Measurements from ENCODE around the gene SEMA5A.
A peak's percentile ranks its signal among the peaks of the same experiment; 100 is the strongest.
"Not testable (repeated sequence)": the region's sequence is repeated elsewhere in the genome, so short reads cannot be mapped to it uniquely, and the experiment has no call there.

Gene SEMA5A

GRCh38 chr5:9353048-9353447 lies 192.8 kb downstream of the SEMA5A start:
- DNase-seq: not testable (repeated sequence)

- DNase-seq: no peak
Observed at GRCh38 chr5:9351546-9351945, 194.3 kb downstream of the SEMA5A start.

DNA sequence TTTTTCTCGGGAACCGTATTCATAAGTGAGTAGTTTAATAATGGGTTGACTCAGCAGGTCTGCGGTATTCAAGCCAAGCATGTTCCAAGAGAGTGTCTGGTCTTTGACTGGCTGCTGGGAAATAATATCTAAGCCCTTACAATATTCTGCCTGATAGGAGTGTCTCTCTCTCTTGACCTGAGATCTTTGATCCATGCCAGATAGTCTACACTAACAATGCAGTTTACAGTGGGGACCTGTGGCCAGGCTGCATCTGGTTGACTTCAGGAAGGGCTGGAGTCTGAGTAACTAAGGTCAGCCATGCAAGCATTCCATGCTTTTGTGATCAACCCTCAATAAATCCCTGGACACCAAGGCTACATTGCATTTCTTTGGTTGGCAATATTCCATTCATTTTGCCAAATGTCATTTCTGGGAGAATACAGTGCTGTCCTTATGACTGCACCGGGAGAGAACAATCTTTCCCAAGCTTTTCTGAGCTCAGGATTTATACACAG lies 195.5 kb downstream of the SEMA5A start:
- DNase-seq: no peak

DNA sequence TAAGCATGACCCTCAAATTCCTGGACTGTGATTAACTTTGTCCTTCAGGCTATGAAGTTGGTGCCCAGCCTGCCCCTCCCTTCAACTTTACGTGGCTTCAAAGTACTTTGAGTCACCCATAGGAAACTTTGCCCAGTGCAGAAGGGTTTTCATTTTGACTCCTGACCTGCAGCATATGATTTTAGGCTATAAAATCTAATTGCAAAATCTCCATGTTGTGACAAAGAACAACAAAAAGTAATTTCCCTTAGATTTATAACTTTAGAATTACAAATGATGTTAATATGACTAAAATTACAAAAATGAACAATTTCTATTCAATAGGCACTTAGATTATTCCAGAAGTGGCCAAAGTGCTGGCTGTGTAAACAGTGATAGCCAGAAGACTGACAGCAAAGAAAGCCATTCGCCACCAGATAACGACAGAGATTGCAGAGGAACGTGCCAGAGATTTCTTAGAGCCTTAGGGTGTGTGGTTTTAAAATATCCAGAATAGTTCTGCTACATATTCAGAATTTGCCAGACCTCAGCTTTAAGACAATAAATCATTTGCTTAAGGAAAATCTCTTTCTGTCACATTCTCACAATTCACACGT lies 197.4 kb downstream of the SEMA5A start:
- no peak for DNase-seq

DNA sequence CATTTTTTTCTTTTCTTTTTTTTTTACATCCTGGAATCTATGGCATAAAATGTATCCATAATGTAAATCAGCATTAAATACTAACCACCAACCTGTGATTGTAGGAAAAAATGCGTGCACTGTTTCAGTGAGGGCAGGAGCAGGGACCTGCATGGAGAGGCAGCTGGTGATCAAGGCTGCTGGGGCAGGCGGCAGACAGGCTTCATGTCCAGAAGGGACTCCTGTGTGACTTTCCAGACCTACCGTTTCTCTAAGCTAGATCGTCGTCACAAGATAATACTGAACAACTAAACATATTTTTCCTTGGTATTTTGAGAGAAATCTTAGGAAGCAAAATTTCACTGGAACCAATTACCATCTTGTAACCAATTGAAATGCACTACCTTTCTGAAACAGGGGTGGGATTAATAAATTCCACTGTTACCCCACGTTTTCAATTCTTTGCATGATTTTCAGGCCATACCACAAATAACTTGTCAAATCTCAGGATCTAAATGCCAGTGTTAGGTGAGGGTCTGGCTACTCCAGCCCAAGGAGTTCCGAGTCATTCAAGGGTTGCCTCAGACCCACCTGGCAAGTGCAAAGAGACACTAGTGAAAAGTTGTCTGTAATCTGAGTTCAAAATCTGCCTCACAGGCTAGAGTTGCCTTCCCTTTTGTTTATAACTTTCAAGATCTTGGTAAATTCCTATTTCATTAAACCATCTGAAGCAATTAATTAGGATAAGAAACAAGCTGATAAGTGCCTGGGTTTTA lies 198.2 kb downstream of the SEMA5A start:
- DNase-seq: no peak

DNA sequence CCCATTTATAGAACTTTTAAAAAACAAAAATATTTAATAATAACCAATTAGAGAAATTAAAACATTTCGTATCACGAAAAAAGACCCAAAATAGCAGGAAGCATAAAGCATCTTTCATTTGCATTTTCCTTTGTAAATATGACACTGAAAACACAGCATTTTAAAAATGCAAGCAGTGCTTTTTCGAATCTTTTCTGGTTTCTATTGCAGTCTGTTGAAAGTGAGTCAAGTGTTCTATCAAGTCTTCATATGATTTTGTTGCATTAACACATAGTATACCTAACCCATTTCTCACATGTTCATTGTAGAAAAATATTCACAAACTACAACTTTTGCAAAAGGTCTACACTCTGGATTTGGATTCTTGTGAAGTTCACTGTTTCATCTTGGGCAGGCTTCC lies 198.8 kb downstream of the SEMA5A start:
- no peak for DNase-seq

GRCh38 chr5:9344751-9345240 lies 201.1 kb downstream of the SEMA5A start:
- no peak for DNase-seq

GRCh38 chr5:9343146-9343850 lies 202.6 kb downstream of the SEMA5A start:
- no peak for DNase-seq

- DNase-seq: no peak
Observed at GRCh38 chr5:9342161-9342787, 203.6 kb downstream of the SEMA5A start.

DNA sequence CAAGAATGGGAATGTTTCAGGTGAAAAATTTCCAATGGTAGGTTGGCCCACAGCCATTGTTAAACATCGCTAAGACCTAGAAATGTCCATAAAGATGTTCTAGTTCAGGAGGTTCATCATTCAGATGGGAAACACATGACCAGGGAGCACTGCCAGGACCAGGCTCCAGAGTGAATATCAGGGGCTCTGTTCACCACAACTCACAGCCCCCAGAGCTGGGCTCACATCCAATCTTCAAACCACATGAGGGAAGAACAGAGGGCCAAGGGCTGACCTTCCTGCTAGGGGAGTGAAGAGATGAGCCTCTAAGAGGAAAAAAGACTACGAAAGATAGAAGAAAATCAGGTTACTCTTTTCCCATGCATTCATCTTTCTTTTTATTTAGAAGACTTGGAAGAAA lies 205.8 kb downstream of the SEMA5A start:
- no peak for DNase-seq

DNA sequence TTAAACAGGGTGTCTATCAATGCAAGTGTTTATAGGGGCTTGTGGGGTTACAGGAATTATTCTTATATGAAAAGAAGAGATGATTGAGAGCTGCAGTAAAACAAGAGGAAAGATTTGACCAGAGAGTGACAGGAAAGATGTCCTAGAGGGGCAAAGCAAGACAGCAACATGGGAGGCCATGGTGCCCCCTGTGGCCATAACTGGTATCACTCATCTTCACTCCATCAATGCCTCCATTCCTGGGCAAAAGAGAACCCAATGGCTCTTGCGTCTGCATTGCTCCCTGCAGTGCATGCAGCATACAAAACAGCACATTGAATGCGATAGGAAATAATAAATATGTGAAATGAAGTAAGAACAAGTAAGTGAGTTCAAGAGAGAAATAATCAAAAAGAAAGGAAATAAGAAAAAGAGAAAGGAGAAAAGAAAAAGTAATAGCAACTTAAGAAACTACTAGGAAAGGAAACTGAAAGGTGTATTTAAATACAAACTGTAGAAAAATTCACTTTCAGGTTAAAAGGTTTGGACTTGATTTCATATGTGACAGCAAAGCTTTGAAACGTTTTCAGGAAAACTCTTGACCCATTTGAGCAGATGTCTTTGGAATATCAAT lies 206.6 kb downstream of the SEMA5A start:
- DNase-seq: peak in 1 of 2 experiments; percentile 37

DNA sequence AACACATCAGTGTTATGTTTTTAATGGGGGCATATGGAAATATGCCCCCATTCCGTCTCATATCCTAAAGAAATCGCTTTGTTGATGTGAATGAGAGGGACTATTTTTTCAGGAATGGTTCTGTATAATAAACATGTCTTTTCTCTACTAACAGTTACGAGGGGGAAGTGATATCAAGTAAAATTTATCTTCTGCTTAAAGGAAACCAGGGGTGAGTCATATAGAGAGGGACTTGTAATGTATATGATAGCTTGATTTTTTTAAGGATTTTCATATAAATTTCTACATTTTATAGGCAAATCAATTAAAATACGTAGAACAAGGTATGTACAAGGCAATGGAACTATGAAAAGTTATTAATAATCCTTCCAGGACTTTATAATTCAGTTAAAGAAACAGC lies 207.1 kb downstream of the SEMA5A start:
- DNase-seq: no peak

DNA sequence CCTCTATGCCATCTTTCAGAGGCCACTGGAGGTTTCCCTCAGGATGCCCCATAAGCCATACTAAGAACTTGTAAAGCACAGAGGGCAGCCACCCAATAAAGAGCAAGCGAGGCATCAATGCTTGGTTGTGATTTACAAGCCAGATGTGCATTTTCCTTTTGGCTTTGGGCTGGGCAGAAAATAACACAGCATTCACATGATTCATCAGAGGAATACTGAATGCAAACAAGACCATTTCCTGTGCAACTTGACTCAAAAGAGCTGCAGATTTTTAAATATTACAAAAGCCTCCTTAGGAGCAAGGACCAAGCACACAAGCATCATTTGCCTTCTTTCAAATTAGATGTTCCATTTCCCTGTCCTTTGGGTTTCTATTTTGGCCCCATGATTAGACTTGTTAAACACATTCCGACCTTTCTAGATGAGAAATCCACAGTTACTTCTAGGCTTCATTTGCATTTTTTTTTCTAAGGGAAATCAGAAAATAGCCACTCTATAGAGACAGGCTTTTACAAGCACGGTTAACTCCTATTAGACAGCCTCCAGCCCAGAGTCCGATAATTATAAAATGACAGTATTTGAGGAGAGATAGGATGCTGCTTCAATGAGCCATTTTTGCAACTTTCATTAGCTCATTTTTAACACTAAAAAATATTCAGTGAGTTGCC lies 207.8 kb downstream of the SEMA5A start:
- DNase-seq: no peak

GRCh38 chr5:9335754-9336495 lies 209.9 kb downstream of the SEMA5A start:
- DNase-seq: no peak

- DNase-seq: no peak
Observed at GRCh38 chr5:9335269-9335668, 210.6 kb downstream of the SEMA5A start.

DNA sequence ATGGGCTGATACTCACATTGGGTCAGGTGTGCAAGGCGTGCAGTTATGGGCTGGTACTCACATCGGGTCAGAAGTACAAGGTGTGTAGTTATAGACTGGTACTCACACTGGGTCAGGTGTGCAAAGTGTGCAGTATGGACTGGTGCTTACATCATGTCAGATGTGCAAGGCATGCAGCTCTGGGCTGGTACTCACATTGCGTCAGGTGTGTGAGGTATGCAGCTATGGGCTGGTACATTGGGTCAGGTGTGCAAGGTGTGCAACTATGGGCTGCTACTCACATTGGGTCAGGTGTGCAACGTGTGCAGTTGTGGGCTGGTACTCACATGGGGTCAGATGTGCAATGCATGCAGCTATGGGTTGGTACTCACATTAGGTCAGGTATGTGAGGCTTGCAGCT lies 213.8 kb downstream of the SEMA5A start:
- DNase-seq: no peak

- no peak for DNase-seq
Observed at GRCh38 chr5:9331372-9331771, 214.5 kb downstream of the SEMA5A start.

GRCh38 chr5:9329125-9329524 lies 216.8 kb downstream of the SEMA5A start:
- DNase-seq: no peak

DNA sequence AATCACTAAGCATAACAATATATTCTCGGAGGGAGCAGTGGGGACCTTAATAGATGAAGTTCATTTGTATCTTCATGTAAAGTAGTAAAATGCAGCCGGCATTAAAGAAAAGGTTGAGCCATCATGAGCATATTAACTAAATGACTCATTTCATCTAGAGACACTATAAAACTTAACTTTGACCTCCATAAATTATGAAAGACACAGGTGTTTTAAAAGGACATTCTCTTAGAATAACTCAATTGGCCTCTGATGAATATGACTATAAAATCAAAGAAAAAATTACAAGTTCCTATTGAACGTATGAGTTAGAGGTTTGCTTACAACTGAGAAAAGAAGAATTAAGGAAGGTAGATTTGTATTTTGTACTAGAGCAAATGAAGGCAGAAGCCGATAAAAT lies 220.3 kb downstream of the SEMA5A start:
- no peak for DNase-seq

DNA sequence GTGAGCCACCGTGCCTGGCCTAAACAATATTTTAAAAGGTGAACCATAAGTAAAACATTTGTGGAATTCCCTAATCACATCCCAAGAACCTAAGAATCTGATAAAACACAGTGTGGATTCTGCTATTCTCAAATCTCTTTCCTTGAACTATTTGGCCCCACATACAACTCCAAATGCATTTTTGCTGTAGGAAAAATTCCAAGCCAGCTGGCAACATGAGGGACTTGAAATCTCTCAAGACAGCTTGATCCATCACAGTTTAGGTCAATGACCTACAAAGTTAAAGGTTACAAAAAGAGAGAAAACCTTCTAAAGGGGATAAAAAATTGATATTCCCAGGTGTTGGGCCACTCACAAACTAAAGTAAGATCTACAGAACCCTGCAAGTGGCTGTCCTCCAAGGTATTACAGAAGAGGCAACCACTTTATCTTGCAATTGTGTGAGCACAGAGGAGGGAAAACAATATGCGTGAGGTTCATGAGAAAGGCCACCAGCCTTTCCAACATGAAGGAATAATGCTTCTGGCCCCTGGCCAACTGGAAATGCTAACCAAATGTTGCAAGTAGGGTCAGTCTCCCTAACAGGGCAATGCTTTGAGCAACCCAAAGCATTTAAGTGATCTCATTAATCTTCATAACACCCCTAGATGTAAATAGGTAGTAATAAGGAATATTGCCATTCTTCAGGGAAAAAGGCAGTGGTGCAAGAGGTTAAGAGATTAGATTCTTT lies 221.4 kb downstream of the SEMA5A start:
- no peak for DNase-seq

GRCh38 chr5:9320652-9321051 lies 225.2 kb downstream of the SEMA5A start:
- no peak for DNase-seq

Data from NCI-H446 (cell line).